GM19023 (cell line): Measurements from ENCODE around the gene CPEB2.
A peak's percentile ranks its signal among the peaks of the same experiment; 100 is the strongest.

Source experiments
- ATAC-seq: cut with Tn5 transposase; IDR thresholded peaks from one replicate; pipeline ENCODE4 v1.9.1; 2021; ENCODE audit warnings: mild to moderate bottlenecking, moderate library complexity; ENCODE audit not compliant: unreplicated experiment

The CPEB2 gene

GRCh38 chr4:15001869-15002658, at the start of gene CPEB2:
Gene CPEB2 (plus strand): TSS chr4:15002481. CDS start chr4:15002674, 193 bp downstream.
- ATAC-seq = peak; percentile 61

GRCh38 chr4:14958436-14958835, 43.8 kb upstream of the CPEB2 start:
- ATAC-seq = no peak

DNA sequence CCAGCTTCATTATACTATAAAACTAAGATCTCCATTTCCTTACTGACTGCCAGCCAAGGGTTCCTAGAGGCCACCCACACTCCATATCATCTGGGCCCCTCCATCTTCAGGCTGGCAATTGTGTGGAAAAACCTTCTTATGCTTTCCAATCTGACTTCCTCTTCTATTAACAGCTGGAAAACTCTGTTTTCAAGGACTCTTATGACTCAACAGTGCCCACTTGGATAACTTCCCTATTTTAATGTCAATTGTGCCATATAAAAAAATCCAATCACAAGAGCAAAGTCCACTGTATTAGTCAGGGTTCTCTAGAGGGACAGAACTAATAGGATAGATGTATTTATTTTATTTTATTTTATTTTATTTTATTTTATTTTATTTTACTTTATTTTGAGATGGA, 41.0 kb upstream of the CPEB2 start:
- ATAC-seq = no peak

- no peak for ATAC-seq
These were observed 37.2 kb upstream of the CPEB2 start for GRCh38 chr4:14965071-14965470.

- ATAC-seq = no peak
These were observed 34.3 kb upstream of the CPEB2 start for GRCh38 chr4:14967982-14968381.

DNA sequence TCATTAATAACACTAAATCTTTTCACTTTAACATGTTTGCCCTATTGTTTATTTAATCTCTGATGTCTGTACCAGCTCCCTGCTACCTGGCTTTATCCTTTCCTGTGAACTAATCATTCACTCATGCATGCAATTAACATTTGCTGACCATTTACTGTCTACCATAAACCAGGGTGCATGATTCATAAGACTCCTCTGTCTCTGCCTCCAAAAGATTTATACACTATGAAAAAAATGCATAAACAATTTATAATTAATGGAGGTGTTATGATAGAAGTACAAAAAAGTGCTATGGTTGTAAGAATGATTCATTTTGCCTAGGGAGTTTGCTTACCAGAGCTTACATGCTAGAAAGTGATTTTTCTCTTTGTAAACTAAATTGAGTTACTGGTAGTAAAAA, 24.5 kb upstream of the CPEB2 start:
- no peak for ATAC-seq

DNA sequence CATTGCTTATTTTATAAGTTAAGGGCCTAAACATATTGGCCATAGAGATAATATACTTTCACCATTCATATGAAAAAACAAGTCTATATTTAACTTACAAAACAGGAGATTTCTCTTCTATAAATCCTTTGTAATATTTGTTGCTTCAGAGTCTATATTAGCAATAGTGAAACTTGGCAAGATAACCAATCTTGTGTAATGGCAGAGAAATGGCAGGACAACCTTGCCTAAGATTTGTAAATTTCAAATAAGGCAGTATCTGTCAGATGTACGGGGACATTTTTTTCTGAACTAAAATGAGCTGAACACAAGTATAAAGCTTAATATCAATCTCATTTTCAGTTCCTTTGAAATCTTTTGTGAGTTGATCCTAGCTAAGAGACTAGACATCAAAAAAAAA, 17.8 kb upstream of the CPEB2 start:
- no peak for ATAC-seq

DNA sequence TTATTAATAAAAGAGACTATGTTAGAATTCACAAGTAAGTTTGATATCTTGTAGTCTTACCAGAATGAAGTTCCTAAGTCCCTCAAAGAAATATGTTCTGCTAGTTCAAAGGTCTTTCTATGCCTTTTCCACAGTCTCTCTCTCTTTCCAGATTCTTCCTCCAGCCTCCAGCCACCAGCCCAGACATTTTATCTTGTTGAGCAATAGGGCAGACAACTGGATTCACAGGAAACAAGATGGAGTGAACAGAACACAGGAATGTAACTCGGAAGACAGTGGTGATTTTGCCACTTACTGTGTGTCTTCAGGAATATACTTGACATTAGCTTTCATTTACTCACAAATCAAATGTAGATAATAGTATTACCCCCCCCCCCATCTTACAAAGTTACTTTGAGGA, 17.1 kb upstream of the CPEB2 start:
- no peak for ATAC-seq

- no peak for ATAC-seq
These were observed 16.4 kb upstream of the CPEB2 start for GRCh38 chr4:14985843-14986242.

- no peak for ATAC-seq
These were observed 15.2 kb upstream of the CPEB2 start for GRCh38 chr4:14987054-14987453.

DNA sequence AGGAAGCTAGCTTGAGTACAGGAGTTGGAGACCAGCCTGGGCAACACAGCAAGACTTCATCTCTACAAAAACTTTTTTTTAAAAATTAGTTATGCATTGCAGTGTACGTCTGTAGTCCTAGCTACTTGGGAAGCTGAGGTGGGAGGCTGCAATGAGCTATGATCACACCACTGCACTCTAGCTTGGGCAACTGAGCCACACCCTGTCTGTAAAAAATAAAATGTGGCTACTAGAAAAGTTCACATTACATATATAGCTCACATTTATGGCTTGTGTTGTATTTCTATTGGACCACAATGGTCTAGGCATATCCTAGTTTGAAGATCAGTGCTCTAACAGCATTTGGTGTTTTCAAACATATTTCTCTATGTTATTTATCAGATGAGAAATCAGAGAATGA, 11.8 kb upstream of the CPEB2 start:
- no peak for ATAC-seq

- ATAC-seq = no peak
These were observed 8.0 kb upstream of the CPEB2 start for GRCh38 chr4:14994242-14994641.

GRCh38 chr4:15001248-15001868, 923 bp upstream of the CPEB2 start:
- peak; percentile 23 for ATAC-seq

GRCh38 chr4:15002659-15003400, 549 bp downstream of the CPEB2 start:
- peak; percentile 29 for ATAC-seq

- peak; percentile 6 for ATAC-seq
These were observed 1.2 kb downstream of the CPEB2 start for GRCh38 chr4:15003401-15003890.

DNA sequence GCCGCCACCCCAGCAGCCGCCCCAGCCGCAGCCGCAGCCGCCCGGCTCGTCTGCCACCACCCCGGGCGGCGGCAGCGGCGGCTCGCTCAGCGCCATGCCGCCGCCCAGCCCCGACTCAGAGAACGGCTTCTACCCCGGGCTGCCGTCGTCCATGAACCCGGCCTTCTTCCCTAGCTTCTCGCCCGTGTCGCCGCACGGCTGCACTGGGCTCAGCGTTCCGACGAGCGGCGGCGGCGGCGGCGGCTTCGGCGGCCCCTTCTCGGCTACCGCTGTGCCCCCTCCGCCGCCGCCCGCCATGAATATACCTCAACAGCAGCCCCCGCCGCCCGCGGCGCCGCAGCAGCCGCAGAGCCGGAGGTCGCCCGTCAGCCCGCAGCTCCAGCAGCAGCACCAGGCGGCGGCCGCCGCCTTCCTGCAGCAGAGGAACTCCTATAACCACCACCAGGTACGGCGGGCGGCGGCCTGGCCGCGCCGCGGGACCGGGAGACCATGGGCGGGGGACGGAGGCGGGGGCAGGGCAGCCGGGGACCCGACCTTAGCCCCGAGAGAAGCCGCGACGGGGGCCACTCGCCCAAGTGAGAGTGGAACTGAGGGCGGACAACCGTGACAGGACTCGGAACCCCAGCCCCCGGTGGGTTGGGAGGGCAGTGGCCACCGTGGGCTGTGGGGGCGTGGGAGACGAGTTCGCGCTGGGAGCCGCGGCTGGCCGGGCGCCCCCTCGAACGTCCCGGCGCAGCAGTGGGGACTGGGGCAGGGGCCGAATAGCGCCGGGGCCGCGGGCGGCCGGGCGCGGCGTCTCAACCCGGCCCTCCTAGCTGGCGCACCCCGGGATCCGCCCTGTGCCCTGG, 1.8 kb downstream of the CPEB2 start:
- no peak for ATAC-seq

- ATAC-seq = no peak
These were observed 2.5 kb downstream of the CPEB2 start for GRCh38 chr4:15004739-15005301.

DNA sequence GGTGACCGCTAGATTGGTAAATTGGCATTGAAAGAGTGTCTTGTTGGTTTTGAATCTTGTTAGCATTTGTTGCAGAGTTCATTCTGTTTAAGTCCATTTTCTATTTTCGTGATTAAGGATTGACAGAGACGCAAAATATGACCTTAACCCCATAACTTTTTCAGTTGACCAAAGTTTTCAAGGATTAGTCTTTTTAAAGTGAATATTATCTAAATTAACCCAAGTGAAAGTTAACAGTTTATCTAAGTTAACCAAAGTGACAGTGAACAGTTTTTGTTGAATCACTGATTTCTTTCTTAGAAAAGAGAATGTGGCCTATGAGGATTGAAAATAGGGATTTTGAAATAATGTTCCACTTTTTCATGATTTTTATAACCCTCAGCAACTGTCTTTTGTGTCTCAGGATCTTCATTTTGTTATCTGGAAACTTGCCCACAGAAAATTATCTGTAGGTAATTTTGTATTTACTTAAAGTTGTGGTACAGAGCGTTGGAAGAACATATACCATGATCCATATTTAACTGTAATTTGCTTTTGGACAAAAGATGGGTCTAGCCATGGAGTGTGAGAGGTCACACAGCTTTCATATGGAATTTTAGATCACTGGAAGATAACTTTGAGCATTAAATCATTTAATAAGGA, 3.3 kb downstream of the CPEB2 start:
- no peak for ATAC-seq

GRCh38 chr4:15006416-15007024, 4.2 kb downstream of the CPEB2 start:
- ATAC-seq = no peak

- no peak for ATAC-seq
These were observed 4.9 kb downstream of the CPEB2 start for GRCh38 chr4:15007201-15007600.
